Esophagus muscularis mucosa (tissue), 3 donors: ENCODE measurements around the gene C1orf21.

Source experiments
- CTCF ChIP-seq, 3 experiments: fragments of 200-600 bp in 2 of 3; fragments of 450-650 bp in 1 of 3; sonication (generic) in 2 of 3; IDR thresholded peaks; one replicate each; pipeline ENCODE4 v1.5.1; 2017 to 2019; ENCODE audit warnings: antibody characterized with exemption in 3 of 3, mild to moderate bottlenecking in 2 of 3, moderate library complexity in 1 of 3
- POLR2A ChIP-seq: fragments of 450-650 bp; IDR thresholded peaks from one replicate; pipeline ENCODE4 v1.6.1; 2017; ENCODE audit warnings: antibody characterized with exemption, moderate library complexity, mild to moderate bottlenecking, low read depth

- TF ChIP-seq CTCF (IDR thresholded peaks at IDR 0.05), result no peak
- TF ChIP-seq POLR2A, result no peak
These were observed 245.8 kb downstream of the C1orf21 start for GRCh38 chr1:184632415-184633175.
